GM19452 (cell line): Measurements from ENCODE around the gene AOPEP.

Source experiments
- ATAC-seq: cut with Tn5 transposase; IDR thresholded peaks from one replicate; pipeline ENCODE4 v1.9.1; 2021; ENCODE audit not compliant: unreplicated experiment

Gene AOPEP

DNA sequence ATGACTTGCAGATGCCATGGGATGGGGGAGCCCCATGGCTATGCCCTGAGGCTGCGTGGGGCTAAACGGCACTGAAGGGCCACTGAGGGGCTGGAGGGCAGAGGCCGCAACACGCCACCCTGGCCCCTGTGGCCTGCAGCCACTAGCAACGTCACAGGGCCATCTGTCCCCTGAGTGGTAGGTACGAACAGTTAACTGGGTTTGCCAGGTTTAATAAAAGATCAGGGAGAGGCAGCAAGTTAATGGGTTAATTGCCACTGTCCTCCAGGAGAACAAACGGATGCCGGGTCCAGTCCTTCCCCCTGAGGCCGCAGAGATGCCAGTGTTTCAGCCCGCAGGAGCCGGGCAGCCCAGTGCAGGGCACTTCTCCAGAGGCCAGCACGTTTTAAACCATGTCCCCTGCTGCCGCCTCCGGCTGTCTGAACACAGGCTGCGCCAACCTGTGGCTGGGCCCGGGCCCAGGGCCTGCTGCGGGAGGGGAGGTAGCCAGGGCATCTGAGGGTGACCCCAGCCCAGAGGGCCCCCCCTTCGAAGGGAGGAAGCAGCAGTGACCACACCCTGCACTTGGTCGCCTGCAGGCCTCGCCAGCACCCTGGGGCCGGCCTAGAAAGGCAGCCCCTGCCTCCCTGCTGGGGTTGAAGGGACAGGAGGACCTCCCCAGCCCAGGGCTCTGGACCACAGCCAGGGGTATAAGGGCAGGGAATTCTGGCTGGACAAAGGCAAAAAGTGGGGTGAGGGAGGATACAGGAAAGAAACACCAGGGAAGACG lies 363.7 kb downstream of the AOPEP start:
- no peak for ATAC-seq

DNA sequence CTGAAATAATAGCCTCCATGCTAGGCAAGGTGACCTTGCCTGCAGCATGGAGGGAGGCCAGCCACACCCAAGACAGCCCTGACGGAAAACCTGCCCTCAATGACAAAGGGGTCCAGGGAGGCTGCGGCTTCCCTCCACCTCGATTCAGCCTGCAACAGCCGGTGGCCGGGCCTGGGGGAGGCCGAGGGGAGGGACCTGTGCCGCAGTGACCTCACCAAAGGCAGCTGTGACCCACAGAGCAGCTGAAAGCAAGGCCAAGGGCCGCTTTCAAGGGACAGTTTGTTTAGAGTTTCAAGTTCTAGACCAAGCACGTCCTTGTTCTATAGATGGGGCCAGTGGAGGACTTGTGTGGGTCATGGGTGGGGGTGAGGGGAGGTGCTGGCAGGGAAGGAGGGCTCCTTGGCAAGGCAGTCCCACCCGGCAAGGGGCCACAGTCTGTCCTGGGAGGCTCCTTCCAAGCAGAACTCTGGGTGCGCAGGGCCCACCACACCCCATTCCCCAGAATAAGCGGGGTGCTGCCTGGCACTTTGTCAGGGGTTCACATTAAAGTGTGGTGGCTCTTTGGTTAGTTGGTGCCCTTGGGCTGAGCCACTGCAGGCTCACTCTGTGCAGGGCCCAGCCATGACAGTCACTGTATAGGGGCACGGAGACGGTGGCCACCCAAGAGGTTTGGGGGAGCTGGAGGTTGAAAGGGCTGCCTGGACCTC lies 364.5 kb downstream of the AOPEP start:
- no peak for ATAC-seq

DNA sequence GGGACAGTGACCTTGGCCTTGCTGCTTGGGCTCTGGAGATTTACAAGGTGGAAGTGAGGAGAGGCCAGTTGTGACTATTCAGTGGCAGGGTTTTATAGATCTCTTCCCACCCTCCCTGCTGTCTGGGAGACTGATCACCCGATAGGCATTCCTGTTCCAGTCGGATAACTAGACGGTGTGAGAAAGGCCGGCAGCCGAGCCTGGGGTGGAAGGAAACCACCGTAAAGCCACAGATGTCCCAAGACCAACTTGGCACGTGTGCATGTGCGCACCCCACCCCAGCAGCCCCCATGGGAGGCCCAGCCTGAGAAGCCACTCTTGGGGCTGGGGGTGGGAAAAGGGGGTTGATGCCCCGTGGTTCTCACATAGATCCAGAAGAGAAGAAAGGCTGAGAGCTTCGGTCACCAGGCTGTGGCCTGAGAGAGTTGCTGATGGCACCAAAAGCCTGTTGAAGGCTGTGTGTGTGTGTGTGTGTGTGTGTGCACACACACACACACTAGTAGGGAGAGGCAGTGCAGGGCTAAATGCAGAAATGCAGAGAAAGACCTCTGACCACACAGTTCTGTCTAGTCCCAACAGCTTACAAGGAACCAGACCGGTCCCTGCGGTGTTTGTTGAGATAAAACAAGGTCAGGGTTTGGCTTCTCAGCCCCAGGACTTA lies 365.2 kb downstream of the AOPEP start:
- no peak for ATAC-seq

DNA sequence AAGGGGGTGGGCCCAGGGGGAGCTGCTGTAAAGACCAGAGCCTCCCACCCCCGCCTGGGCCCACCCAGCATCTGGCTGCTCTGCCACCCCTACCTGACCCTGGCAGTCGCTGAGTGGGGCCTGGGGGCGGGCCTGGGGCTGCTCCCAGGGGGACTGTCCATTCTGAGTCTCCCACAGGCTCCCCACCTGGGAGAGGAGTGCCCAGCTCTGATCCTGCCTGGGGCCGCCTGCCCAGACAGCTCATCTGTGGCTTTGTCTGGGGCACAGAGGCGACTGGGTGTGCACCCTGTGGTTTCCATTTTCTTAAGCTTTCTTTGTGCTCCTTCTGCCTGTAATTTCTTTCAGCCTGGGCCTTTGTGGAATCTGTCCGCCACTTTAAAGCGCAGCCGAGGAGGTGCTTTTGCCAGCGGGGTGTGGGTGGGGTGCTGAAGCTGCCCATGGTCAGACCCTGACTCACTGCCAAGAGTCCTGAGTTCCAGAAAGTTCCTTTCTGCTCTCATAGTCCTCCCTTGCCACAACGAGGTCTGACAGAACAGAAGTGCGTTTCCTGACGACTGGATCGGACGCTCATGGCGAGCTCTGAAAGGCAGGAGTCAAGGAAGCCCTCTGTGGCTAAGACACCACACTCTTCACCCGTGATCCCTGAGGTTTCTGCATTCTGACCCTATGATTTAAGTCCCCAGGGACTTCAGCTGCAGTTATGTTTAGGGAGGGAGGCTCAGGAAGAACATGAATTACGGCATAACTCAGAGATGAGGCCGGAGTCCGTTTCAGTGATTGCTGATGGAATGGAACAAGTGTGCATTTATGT lies 366.0 kb downstream of the AOPEP start:
- ATAC-seq = no peak

DNA sequence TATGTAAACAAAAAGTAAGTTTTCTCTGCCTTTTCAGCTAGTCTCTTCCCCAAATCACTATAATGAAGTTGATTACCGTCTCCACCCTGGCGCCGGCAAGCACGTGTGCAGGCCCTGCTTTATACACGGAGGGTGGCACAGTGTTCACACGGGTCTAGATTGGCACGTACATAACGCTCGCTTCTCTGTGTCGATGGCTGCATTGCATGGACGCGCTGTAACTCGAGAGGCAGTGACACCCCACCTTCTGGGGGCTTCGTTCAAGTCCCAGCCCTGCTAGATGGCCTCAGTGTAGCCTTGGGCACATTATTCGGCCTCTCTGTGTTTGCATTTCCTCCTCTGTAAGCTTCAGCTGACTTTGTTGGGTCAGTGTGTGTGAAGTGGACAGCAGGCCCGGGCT lies 367.1 kb downstream of the AOPEP start:
- no peak for ATAC-seq

DNA sequence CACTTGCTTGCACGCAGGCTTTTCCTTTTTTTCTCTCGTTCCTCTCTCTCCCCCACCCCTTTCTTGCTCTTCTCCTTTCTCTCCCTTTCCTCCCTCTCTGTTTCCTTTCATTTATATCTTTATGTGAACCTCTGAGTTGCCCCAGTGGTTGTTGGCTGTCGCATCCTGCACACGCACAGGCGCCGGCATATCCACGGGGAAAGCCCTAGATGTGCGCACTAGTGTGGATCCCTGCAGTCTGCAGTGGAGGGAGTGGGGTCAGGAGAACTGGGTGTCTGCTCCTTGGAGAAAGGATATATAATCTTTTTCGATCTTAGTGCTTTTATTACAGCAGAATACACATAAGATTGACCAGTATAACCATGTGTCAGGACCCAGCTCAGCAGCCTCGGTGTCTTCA lies 367.5 kb downstream of the AOPEP start:
- no peak for ATAC-seq

DNA sequence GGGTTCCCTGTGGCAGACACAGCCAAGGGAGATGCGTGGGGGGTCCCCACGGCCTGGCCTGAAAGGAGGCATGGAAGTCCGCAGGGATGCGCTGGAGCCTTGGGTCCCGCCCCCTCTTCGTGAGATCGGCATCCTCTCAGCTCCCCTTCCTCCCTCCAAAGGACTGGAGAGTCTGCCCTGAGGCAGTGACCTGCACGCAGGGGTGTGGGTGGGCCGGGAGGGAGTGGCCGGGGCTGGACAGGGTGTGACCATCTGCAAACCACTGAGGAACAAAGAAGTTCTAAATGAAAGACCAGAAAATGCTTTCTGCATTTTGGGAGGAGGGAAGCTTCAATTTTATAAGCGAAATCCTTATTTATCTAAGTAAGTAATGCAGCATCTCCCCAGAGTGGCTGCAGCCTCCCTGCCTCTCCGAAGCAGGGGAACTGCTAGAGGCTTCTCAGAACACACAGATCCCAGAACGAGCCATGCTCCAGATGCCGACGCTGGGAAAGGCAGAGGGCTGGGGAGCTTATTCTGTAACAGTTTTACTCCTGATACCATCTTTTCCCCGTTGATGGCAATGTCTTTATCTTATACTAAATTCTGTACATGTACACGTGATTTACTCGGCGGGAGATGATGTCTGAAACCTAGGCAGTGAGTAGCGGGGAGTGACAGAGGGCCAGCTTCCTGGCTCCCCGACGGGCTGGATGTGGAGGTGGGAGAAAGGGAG lies 369.3 kb downstream of the AOPEP start:
- ATAC-seq = no peak

DNA sequence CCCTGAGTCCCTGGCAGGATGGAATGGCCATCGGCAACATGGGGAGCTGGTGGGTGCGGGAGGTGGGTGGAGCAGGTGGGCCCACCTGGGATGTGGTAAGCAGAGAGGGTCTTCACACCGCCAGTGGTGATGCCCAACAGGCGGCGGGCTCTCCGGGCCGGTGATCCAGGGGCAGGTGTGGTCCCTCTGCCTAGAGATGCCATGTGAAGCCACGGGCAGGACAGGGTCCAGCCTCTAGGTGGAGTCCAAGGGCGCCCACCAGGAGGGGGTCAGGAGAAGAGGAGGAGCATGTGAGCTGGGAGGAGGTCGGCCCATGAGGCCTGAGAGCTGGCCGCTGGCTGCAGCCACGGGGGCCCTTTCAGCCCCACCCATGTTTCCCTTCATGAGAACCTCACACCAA lies 369.9 kb downstream of the AOPEP start:
- no peak for ATAC-seq

DNA sequence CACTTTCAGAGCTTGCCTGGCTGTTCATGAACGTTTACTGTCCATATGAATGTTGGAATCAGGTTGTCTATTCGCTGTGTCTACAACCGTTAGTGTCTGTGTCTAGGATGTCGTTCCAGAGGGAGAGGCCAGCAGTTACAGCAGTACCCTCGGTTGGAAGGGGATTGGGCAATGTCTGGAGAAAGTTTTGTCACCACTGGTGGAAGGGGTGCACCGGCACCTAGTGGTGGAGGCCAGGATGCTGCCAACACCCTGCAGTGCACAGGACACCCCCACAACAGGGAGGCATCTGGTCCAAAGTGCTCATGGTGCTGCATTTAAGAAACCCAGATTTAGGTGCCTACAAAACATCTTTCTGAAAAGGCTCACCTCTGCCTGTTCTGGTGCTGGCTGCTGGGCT lies 370.3 kb downstream of the AOPEP start:
- no peak for ATAC-seq

DNA sequence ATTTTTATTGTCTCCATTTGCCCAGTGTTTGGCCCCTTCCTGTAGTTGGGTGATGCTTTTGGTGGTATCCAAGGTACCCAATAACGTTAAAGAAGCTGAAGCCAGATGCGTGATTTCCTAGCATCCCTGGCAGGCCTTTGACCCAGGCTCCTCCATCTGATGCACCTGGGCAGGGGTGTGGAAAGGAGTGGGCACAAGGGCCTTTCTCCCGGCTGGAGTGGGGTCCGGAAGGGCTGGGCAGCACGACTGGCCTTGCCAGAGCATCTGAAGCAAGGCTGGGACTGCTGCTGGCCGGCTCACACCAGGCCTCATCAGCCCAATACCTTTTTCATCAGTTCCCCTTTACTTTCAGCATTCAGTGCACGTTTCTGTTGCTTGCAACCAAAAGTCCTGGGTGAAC lies 370.8 kb downstream of the AOPEP start:
- ATAC-seq = no peak

DNA sequence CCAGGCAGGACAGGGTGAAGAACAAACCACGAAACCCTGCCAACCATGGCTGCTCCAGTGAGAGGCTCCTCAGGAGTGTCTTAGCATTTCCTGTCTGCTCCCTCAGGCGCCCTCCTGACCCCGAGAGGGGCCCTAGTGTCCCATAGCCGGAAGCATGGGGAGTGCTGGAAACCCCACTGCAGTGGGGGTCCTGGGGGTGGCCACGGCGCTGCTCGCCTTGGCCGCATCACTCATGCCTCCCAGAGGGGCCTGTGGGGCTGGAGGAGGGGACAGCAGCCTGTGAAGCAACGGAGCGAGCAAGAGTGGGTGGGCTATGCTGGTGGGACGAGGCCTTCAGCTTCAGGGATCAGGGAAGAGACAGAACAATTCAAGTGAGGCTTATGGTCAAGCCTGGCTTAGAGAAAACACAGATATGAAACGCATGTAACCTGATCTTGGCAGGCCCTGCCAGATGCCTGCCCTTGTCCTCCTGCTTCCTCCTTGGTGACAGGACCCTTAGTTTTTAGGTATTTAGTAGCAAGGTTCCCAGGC lies 372.0 kb downstream of the AOPEP start:
- no peak for ATAC-seq

DNA sequence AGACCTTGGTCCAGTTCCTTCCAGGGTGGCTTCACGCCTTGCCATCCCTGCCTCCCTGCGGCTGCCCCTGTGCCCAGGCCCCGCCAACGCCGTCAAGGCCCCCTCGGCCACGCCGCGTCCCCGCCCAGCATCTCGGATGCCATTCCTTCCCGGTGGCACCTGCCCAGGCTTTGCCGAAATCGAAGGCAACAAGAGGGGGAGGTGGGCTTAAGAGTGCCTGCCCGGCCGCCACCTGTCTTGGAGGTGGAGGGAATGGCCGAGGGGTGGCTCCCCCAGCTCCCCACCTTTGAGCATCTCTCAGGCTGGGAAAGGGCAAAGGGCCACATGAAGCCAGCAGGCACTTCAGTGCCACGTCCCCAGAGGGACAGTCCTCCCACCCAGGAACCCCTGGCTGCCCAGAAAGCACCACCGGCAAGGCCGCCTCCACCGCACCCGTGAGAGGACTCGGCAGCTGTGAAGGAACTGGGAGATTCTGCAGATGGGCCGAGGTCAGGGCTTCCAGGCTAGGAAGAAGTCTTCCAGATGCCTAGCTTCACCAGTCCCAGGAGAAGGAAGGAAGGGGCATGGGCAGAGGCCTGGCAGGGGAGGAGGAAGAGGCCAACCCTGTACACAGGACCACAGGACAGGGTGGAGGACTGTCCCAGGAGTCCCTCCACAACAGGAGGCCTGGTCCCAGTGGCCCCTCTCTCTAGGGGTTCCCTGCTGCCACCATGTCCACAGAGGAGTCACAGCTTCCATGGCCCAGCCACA lies 373.0 kb downstream of the AOPEP start:
- ATAC-seq = no peak

DNA sequence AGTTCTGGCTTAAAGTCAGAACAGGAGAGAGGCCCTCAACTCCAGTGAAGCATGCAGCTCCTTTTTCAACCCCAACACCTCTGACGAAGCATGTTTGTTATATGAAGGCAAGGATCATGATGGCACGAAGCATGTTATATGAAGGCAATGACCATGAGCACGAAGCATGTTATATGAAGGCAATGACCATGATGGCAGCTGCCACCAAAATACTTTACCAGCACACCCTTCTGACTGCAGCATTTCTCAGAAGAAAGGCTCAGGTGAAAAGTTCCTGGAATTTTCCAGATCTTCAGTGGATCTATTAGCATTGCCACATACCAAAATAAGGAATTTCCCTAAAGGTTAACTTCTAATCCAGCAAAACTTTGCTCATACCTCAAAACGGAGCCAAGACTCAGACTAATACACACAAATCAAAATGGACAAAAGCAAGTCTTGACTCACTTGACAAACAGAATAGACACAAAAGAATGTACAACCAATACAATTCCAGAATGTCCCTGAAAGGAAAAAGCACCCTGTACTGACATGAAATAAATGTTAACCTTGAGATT lies 373.6 kb downstream of the AOPEP start:
- no peak for ATAC-seq

DNA sequence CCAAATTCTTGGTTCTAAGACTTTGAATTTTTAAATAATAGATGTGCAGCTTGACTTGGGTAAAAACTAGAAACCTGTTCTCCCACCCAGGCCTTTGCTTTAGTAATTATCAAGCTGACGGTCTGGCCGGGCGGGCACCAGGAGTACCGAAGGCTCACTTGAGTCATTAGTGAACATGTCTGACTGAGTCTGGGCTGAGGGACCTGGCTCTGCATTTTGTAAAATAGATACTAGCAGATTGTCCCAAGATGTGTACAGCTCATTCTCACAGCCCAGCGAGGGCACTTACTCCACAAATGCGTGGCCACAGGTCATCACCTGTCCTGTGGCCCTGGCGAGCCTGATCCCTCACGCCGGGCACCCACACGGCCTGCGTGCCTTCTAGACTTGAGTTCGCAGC lies 374.8 kb downstream of the AOPEP start:
- no peak for ATAC-seq

DNA sequence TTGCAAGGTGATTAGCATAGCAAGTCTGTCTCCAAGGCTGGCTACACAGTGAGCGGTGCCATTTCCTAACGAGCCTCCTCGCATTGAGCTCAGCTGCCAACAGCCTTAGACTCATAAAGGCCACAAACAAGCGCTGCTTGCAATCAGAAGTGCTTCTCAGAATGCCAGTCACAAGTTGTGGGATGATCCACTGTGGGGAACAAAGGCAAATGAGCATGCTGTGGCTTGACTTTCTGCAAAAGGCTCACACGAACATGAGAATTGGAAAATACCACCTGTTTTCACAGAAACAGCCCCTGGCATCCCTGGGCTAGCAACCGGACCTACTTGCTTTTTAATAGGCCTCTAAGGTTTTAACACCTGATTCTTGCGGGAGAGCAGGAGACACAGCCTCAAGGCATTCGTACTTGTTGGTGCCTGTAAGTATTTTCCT lies 375.5 kb downstream of the AOPEP start:
- ATAC-seq = no peak

DNA sequence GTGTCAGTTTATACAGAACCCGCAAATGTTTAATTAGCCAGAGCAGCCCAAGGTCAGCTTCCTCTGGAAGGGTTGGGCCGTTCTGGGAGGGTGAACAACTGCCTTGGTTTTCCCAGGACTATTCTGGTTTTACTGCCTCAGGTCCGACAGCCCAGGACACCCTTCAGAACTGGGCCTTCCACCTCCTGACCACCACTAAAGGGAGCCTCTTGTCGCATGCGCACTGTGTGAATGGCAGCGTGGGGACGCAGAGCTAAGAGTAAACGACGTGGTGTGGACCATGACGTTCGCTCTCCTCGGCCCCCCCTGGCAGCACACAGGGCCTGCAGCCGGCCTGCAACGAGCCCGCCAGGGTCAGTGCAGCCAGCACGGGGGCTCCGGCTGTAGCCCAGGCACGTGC lies 376.1 kb downstream of the AOPEP start:
- ATAC-seq = no peak

DNA sequence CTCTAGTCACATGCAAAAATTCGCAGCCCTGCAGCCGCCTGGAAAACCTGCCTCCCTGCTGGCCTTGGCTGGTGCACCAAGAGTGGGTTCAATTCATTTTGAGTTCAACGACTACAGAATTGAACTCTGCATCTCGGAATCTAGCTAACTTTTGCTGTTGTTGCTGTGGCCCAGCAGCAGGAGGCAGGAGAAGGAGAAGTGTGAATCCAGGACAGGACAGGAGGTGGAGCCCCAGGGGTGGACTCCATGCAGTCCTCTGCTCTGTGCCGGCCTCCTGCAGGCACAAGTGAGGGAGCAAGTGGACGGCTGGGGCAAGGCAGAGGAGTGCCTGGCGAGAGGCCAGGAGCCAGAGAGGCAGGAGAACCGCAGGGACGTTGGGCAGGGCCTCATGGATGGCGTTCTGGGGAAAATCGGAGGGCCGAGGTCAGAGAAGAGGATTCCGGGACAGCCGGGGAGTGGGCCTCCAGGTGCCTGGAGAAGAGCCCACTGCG lies 376.8 kb downstream of the AOPEP start:
- no peak for ATAC-seq

DNA sequence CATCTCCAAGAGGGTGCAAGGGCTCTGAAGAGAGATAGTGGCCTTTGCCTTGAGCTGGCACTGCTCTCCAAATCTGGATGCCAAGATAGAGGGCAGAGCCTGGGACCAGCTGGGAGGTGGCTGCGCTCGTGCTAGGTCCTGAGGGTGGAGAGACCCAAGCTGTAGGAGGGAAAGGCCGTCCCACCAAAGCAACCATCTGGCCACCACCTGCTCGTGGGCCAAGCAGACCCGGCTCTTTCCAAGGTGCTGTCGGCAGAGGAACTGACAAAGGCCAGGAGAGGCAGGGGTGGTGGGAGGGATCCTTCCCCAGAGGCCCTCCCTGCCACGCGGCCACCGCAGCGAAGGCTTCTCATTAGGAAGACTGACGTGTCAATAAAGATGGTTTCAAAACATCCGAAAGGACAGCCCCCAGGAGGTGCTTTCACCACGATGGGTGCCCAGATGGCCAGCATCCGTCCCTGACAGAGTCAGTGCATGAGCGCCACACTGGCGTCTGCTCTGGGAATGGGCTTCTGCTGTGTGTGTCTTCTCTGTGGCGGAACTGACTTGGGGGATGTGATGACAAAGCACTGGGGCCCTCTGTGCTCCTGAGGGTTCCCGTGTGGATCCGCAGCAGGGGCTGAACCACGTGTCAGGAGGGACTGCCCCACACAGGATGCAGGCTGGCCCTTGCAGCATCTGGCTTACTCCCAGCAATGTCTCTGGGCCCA lies 377.5 kb downstream of the AOPEP start:
- ATAC-seq = no peak

DNA sequence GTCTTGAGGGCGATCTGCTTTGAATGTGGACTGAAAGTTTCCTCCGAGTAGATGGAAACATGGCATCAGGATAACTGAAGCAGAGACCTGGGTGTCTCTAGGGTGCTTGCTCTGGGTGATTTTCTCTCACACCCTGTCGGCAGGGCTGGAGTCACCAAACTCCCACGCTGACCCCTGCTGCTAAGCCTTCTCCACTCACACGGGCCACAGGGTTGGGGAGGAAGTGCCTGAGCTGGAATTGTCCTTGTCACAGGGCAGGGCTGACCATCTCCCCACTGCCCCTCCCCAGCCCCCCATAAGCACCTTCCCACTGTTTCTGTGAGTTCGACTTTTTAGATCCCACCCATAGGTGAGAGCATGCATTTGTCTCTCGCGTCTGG lies 378.1 kb downstream of the AOPEP start:
- ATAC-seq = no peak
